Amniotic stem cell (primary cell): ENCODE measurements around the gene ZW10.
"Not testable (repeated sequence)": the region's sequence is repeated elsewhere in the genome, so short reads cannot be mapped to it uniquely, and the experiment has no call there.

Source experiments
- DNase-seq: peaks from one replicate; lab custom pipeline; 2025; lab: John Stamatoyannopoulos, UW

The ZW10 gene

GRCh38 chr11:113773416-113774173 lies at the start of gene ZW10:
Gene ZW10, minus strand, starts transcription at chr11:113773692. Its CDS starts 26 bp downstream, at chr11:113773666.
- DNase-seq: peak; percentile 98

GRCh38 chr11:113818426-113818825 lies 44.9 kb upstream of the ZW10 start:
- DNase-seq: no peak

DNA sequence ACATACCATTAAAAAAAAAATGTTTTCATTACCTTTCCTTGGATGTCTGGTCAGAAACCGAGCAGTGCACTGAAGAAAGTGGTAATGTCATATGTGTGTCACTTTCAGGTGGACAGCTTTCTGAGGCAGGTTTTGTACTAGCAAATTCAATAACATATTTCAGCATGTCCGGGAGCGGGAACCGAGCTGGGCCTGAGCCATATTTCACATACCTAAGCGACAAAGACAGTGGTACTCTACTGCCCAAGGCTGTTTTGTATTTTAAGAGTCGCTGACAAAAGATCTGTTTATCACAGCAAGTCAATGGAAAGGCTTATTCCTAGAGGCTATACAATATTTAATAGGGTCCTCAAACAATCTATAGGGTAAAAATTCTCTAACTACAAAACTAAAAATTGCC lies 44.1 kb upstream of the ZW10 start:
- DNase-seq: no peak

DNA sequence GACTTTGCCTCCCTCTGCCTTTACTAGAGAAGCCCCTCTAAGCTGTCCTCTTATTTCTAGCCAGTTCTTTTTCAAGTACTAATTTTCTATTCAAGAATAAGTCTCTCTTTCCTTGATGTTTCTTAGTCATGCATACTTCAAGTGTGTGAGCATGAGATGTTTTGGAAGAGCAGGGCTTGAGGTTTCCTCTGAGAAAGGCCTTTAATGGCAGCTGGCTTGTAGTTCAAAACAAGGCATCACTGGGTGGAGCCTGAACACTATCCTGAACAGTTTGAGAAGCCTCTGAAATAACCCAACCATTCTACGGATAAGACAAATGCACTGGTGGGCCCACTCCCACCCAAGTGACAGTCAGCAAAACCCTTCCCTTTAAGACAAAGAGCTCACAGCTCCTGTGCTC lies 43.7 kb upstream of the ZW10 start:
- DNase-seq: no peak

DNA sequence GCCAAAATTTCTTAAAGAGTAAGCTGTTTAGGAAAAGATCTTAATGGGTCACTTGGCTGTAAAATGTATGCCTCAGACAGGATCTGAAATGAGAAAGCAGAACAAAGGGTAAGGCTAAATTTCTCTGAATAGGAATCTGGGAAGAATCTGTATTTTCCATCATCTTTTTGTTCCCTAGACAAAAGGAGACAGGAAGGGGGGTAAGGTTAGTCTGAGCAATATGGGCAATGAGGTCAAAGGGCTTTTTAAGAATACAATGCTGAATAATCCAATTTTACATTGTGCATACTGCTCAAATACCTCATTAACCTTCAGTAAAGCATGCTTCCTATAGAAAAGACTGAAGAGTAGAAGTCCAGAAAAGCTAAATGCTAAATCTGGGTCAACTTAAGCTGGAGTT lies 40.7 kb upstream of the ZW10 start:
- no peak for DNase-seq

DNA sequence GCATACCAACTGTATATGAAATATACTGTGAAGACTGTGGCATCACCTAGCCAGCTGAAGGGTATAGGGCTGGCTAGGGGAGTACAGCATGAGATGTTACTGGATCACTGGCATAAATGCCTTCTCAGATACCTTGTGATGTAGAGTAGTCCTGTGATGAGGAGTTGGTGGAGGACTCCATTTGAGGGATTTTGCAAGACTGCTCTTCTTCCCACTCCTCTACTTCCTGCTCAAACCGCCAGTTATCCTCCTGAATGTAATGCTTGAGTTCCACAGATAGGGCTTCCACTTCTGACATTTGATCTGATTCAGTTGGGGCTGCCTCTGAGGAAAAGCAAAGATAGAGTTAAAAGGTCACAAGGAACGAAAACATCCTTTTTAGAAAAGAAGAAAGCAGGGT lies 35.4 kb upstream of the ZW10 start:
- no peak for DNase-seq

DNA sequence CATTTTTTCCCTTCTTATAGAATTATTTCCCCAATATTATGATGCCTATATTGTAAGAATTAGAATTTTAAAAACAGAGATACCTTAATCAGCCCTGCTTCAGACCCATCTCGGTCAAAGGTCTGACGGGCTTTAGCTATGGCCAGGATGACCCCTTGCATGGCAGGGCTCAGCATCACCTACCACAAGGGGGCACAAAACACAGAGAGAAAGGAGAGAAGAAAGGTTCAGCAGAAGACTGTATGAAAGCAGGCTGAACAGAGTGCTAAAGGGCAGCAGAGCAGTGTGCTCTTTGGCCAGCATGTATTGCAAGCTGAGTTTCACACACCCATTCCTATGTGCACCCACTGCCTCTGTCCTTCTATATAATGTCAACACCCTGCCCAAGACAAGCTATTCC lies 32.9 kb upstream of the ZW10 start:
- no peak for DNase-seq

GRCh38 chr11:113805640-113806039 lies 32.1 kb upstream of the ZW10 start:
- DNase-seq: no peak

- no peak for DNase-seq
Observed at GRCh38 chr11:113802621-113803020, 29.1 kb upstream of the ZW10 start.

DNA sequence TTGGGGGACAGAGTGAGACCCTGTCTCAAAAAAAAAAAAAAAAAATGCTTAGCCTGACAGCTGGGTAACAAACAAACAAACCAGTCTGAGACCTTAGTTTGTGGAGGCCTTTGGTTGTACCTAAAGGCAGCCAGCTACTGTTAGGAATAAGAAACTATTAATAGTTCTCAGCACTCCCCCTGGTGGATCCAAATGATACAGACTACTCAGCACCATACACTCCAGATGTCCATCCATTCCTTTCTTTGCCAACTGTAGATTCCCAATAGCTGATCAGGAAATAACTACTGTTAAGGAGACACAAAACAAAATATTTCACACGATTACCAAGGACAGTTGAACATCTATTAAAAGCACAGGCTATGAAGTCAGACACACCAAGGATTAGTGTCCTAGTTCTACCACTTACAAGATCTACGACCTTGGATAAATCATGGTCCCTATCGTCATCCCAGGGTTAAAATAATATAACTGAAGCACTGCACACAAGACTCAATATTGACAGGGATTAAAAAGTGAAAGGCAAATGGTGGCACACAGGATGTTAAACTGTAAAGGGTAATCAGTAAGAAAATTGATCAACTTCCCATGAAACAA lies 23.3 kb upstream of the ZW10 start:
- DNase-seq: peak; percentile 13

DNA sequence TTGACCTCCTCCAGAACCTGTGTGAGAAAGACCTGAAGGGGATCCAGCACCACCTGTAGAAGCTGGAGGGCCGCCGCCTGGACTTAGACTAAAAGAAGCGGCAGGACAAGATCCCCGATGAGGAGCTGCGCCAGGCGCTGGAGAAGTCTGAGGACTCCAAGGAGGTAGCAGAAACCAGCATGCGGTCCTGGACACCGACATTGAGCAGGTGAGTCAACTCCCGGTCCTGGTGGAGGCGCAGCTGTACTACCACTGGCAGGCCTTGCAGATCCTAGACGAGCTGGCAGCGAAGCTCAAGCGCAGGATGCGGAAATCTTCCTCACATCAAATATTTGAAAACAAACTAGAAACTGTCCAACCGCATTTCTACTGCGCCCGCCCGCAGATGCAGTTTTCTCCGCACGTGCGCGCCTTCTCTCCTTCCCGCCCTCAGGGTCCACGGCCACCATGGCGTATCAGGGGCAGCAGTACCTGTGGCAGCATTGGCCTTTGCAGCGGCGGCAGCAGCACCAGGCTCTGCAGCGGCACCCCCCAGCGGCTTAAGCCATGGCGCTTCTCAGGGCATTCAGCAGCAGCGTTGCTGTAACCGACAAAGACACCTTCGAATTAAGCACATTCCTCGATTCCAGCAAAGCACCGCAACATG lies 16.3 kb upstream of the ZW10 start:
- no peak for DNase-seq

DNA sequence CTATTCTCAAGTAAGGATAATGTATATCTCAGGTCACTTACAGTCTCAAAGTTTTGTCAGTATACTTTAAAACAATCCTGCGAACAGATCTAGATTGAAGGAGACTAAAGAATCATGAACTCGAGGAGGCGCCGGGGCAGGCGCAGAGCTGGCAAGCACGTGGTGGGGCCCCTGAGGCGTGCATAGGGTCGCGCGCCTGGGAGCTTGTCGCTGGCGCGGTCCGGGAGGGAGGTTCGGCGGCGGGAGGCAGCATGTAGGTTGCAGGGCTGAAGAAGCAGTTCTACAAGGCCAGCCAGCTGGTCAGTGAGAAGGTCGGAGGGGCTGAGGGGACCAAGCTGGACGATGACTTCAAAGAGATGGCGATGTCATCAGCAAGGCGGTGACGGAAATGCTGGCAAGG lies 15.5 kb upstream of the ZW10 start:
- DNase-seq: not testable (repeated sequence)

GRCh38 chr11:113782134-113782533 lies 8.6 kb upstream of the ZW10 start:
- no peak for DNase-seq

DNA sequence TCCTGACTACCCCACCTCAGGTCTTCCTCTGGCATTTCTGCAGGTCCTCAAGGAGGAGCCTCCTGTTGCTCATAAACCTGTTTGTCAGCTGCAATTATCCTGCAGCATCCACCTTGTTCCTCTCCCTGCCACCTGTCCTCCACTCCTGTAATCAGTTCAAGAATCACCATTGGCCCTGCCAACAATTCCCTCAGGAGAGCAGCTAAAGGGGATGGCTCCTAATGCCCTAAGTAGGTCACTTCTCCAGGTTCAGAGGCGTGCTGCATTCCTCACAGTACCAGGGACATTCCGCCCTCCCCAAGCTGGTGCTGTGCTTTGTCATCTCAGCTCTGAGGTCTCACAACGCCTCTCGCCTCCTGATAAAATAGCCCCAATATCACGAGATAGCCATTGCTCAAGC lies 8.2 kb upstream of the ZW10 start:
- no peak for DNase-seq

DNA sequence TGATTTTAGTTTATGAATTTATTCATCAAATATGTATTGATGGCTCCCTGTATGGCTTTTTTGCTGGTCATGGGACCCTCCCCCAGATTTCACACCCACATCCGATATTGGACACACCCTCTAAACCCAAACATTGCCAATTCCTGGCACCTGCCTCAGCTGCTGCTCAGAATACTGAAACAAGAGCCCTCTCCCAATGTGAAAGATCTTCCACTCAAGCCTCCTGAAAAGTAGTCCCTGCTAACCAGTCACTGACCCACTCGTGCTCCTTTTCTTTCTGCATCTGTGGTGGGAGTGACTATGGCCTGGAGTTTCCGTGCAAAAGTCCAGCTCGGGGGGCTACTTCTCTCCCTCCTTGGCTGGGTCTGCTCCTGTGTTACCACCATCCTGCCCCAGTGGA lies 6.0 kb upstream of the ZW10 start, which contains the start of gene CLDN25:
Gene CLDN25 (plus strand): TSS at position 301 of the 400 bp plus-strand sequence. CDS start 0 bp downstream, at position 301.
- DNase-seq: no peak

- no peak for DNase-seq
Observed at GRCh38 chr11:113778111-113778910, 4.8 kb upstream of the ZW10 start.

- DNase-seq: no peak
Observed at GRCh38 chr11:113774174-113774503, 647 bp upstream of the ZW10 start.

GRCh38 chr11:113773092-113773415 lies 438 bp downstream of the ZW10 start:
- DNase-seq: no peak

GRCh38 chr11:113771964-113772363 lies 1.5 kb downstream of the ZW10 start:
- no peak for DNase-seq

DNA sequence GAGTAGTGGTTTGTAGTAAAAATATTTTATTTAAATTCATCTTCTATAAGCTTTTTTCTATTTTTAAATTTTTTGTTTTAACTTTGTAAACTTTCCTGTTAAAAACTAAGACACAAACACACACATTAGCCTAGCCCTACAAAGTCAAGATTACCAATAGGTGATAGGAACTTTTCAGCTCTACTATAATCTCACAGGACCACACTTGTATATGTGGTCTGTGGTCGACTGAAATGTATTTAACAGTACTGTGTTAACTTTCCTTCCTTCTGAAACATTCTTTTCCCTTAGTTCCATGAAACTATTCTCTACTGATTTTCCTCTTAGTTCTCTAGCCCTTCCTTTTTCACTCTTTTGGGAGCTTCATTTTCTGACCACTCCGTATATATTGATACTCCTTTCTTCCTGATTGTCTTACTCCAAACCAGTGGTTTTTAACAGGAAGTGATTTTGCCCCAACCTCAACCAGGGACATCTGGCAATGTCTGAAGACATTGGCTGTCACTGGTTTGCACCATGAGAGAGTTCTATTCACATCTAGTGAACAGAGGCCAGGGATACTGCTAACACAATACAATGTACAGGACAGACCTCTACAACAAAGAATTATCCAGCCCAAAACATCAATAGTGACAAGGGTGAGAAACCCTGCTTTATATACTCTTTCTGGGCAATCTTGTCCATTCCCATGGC lies 8.8 kb downstream of the ZW10 start:
- DNase-seq: no peak

GRCh38 chr11:113763040-113763439 lies 10.5 kb downstream of the ZW10 start:
- DNase-seq: not testable (repeated sequence)

GRCh38 chr11:113760241-113760640 lies 13.3 kb downstream of the ZW10 start:
- no peak for DNase-seq
